Mononuclear cell (primary cell): ENCODE measurements around the gene CGREF1. TPM values are rescaled to one million over a fixed set of nuclear protein-coding genes. Genes with fewer than 3 reads are reported as not detected.
"Not testable (repeated sequence)": the region's sequence is repeated elsewhere in the genome, so short reads cannot be mapped to it uniquely, and the experiment has no call there.

Experiments
- H3K27me3 ChIP-seq: 2 replicates; pipeline ENCODE4 v1.6.0; 2011; ENCODE audit warnings: low read length, control low read depth; ENCODE audit not compliant: insufficient read depth
- H3K4me1 ChIP-seq: 2 replicates; pipeline ENCODE4 v1.5.1; 2011; ENCODE audit warnings: mild to moderate bottlenecking, low read length, control low read depth; ENCODE audit not compliant: insufficient read depth
- H3K4me3 ChIP-seq: 2 replicates; pipeline ENCODE4 v1.5.1; 2011; ENCODE audit warnings: mild to moderate bottlenecking, low read length, moderate library complexity
- H3K9me3 ChIP-seq: 2 replicates; pipeline ENCODE4 v1.5.1; 2011; ENCODE audit warnings: low read depth, mild to moderate bottlenecking, control low read depth, low read length
- total RNA-seq: library from RNA; depleted of rRNA; stranded (reverse); fragments of >200 nt; gene quantifications from one replicate; pipeline ENCODE4 v1.2.3, GENCODE V29; 2012

CGREF1 gene
- total RNA-seq, 1 donor = 0.10 TPM

- peaks cover 44% of the 10 kb centered on the region for H3K4me1 ChIP-seq
- H3K4me3 ChIP-seq = no peak overlapping the region
- H3K27me3 ChIP-seq = no peaks in the 10 kb centered on the region
- no peaks in the 10 kb centered on the region for H3K9me3 ChIP-seq
Measured at GRCh38 chr2:27080140-27080469, 38.8 kb downstream of the CGREF1 start.

GRCh38 chr2:27079233-27080139, 39.4 kb downstream of the CGREF1 start:
- H3K4me1 ChIP-seq = peaks cover 45% of the 10 kb centered on the region
- H3K9me3 ChIP-seq = no peaks in the 10 kb centered on the region
- no peaks in the 10 kb centered on the region for H3K27me3 ChIP-seq
- H3K4me3 ChIP-seq = no peak overlapping the region

GRCh38 chr2:27078267-27079194, 40.4 kb downstream of the CGREF1 start, which contains the start of gene EMILIN1:
EMILIN1 (plus strand) TSS chr2:27078615; CDS start chr2:27079066, 451 bp downstream.
- peaks cover 53% of the 10 kb centered on the region for H3K4me1 ChIP-seq
- no peak within 1 kb of the TSS for H3K4me3 ChIP-seq
- H3K27me3 ChIP-seq = no peaks in the 10 kb centered on the region
- no peaks in the 10 kb centered on the region for H3K9me3 ChIP-seq

GRCh38 chr2:27077231-27077630, 41.7 kb downstream of the CGREF1 start:
- H3K4me1 ChIP-seq = peaks cover 59% of the 10 kb centered on the region
- H3K27me3 ChIP-seq = no peaks in the 10 kb centered on the region
- no peak overlapping the region for H3K4me3 ChIP-seq
- no peaks in the 10 kb centered on the region for H3K9me3 ChIP-seq

- Histone ChIP-seq H3K9me3 (no peaks in the 10 kb centered on the region), H3K4me3 (no peak overlapping the region), H3K4me1 (peaks cover 54% of the 10 kb centered on the region), H3K27me3 (no peaks in the 10 kb centered on the region)
Measured at GRCh38 chr2:27076323-27076722, 42.6 kb downstream of the CGREF1 start.

- not testable (repeated sequence) for H3K27me3 ChIP-seq, H3K9me3 ChIP-seq, H3K4me3 ChIP-seq
- peaks cover 52% of the 10 kb centered on the region for H3K4me1 ChIP-seq
Measured at GRCh38 chr2:27075566-27075871, 43.4 kb downstream of the CGREF1 start.

GRCh38 chr2:27074738-27075565, 44.0 kb downstream of the CGREF1 start:
- Histone ChIP-seq H3K4me3 (no peak overlapping the region), H3K27me3 (no peaks in the 10 kb centered on the region), H3K9me3 (no peaks in the 10 kb centered on the region), H3K4me1 (peaks cover 58% of the 10 kb centered on the region)

- no peaks in the 10 kb centered on the region for H3K9me3 ChIP-seq
- H3K4me3 ChIP-seq = no peak overlapping the region
- H3K4me1 ChIP-seq = peaks cover 53% of the 10 kb centered on the region
- no peaks in the 10 kb centered on the region for H3K27me3 ChIP-seq
Measured at GRCh38 chr2:27073782-27074181, 45.1 kb downstream of the CGREF1 start.

- no peak overlapping the region for H3K4me3 ChIP-seq
- H3K4me1 ChIP-seq = peaks cover 53% of the 10 kb centered on the region
- no peaks in the 10 kb centered on the region for H3K27me3 ChIP-seq
- no peaks in the 10 kb centered on the region for H3K9me3 ChIP-seq
Measured at GRCh38 chr2:27072920-27073319, 46.0 kb downstream of the CGREF1 start.

GRCh38 chr2:27071990-27072830, 46.7 kb downstream of the CGREF1 start:
- H3K4me3 ChIP-seq = peak overlapping the region; percentile 94
- H3K9me3 ChIP-seq = no peaks in the 10 kb centered on the region
- no peaks in the 10 kb centered on the region for H3K27me3 ChIP-seq
- H3K4me1 ChIP-seq = peaks cover 53% of the 10 kb centered on the region

- Histone ChIP-seq H3K9me3 (no peaks in the 10 kb centered on the region), H3K4me1 (peaks cover 53% of the 10 kb centered on the region), H3K4me3 (peak within 1 kb of the TSS; percentile 94), H3K27me3 (no peaks in the 10 kb centered on the region)
Measured at GRCh38 chr2:27071277-27071989, 47.5 kb downstream of the CGREF1 start, which contains the start of gene OST4. OST4 (minus strand) TSS chr2:27071654.

GRCh38 chr2:27070653-27071276, 48.2 kb downstream of the CGREF1 start:
- Histone ChIP-seq H3K9me3 (no peaks in the 10 kb centered on the region), H3K27me3 (no peaks in the 10 kb centered on the region), H3K4me1 (peaks cover 48% of the 10 kb centered on the region), H3K4me3 (peak overlapping the region; percentile 94)

GRCh38 chr2:27069961-27070618, 48.8 kb downstream of the CGREF1 start:
- H3K27me3 ChIP-seq = no peaks in the 10 kb centered on the region
- H3K4me1 ChIP-seq = peaks cover 41% of the 10 kb centered on the region
- no peak overlapping the region for H3K4me3 ChIP-seq
- H3K9me3 ChIP-seq = no peaks in the 10 kb centered on the region
